GM12878 (cell line): Measurements from ENCODE around the gene SSC4D. TPM values are rescaled to one million over a fixed set of nuclear protein-coding genes. Genes with fewer than 3 reads are reported as not detected.
A peak's percentile ranks its signal among the peaks of the same experiment; 100 is the strongest.

Experiments used
- BMI1 ChIP-seq: fragments of 450-650 bp; IDR thresholded peaks from 2 replicates; pipeline ENCODE4 v1.6.1; 2016; ENCODE audit warnings: mild to moderate bottlenecking, moderate library complexity, borderline replicate concordance
- EP300 ChIP-seq, 2 experiments: fragments of 150-350 bp in 1 of 2; IDR thresholded peaks; 2 replicates each; pipeline ENCODE4 v1.6.1; 2011 to 2012; ENCODE audit warnings: low read depth in 2 of 2, low read length in 2 of 2, borderline replicate concordance in 1 of 2, improper control_type of control experiment in 1 of 2, inconsistent platforms in 1 of 2; ENCODE audit not compliant: control insufficient read depth in 1 of 2
- RCOR1 ChIP-seq: conservative IDR thresholded peaks from 2 replicates; pipeline ENCODE4 v1.6.1; 2012; ENCODE audit warnings: low read depth, low read length, improper control_type of control experiment
- RELA ChIP-seq: fragments of 450-650 bp; IDR thresholded peaks from 2 replicates; pipeline ENCODE4 v1.8.0; 2014; ENCODE audit warnings: borderline replicate concordance; ENCODE audit not compliant: partially characterized antibody
- RUNX3 ChIP-seq: IDR thresholded peaks from 2 replicates; pipeline ENCODE4 v1.6.1; 2012; ENCODE audit warnings: low read length, inconsistent platforms
- STAT1 ChIP-seq: fragments of 450-650 bp; conservative IDR thresholded peaks from 2 replicates; pipeline ENCODE4 v1.6.1; 2014; ENCODE audit warnings: antibody characterized with exemption, mild to moderate bottlenecking
- TCF12 ChIP-seq: IDR thresholded peaks from 2 replicates; pipeline ENCODE4 v1.6.1; 2011; ENCODE audit warnings: low read depth, mild to moderate bottlenecking, low read length
- ZNF384 ChIP-seq: IDR thresholded peaks from 2 replicates; pipeline ENCODE4 v1.6.1; 2012; ENCODE audit warnings: low read depth, mild to moderate bottlenecking, low read length, improper control_type of control experiment, borderline replicate concordance
- polyA plus RNA-seq, 11 experiments: library from polyadenylated mRNA; depleted of rRNA in 4 of 11; unstranded in 6 of 11; stranded (reverse) in 5 of 11; fragments of >200 nt; fragmentation: Nextera tagmentation in 4 of 11; fragmentation: Illumina TruSeq in 1 of 11; extraction: Ambion mirVana in 4 of 11; extraction: Trizol in 1 of 11; gene quantifications; 1 replicate in 1 of 11; 2 replicates in 10 of 11; pipeline versions ENCODE4 v1.2.1 to v1.2.3, GENCODE V29; 2011 to 2016; ENCODE audit warnings: inconsistent platforms in 2 of 11, missing spikeins in 2 of 11, low read depth in 1 of 11
- total RNA-seq, 4 experiments: library from RNA; depleted of rRNA in 3 of 4; stranded (reverse); fragments of >200 nt in 3 of 4; fragmentation: Illumina TruSeq in 1 of 4; extraction: Trizol in 1 of 4; gene quantifications; 2 replicates each; pipeline versions ENCODE4 v1.2.1 to v1.2.3, GENCODE V29; 2013 to 2021
- TF ChIP-seq, protein P1 (sequence below): fragments of 450-650 bp; IDR thresholded peaks from 2 replicates; pipeline ENCODE4 v1.6.1; 2017; ENCODE audit warnings: mild to moderate bottlenecking, low read depth, inconsistent platforms; ENCODE audit not compliant: poor library complexity, severe bottlenecking
- TF ChIP-seq, protein P2 (sequence below): IDR thresholded peaks from 2 replicates; pipeline ENCODE4 v1.6.1; 2011; ENCODE audit warnings: borderline replicate concordance, low read depth, mild to moderate bottlenecking, moderate library complexity, mixed read lengths, low read length; ENCODE audit not compliant: insufficient read depth; ENCODE audit errors: extremely low read length
- TF ChIP-seq, protein P3 (sequence below): IDR thresholded peaks from 2 replicates; pipeline ENCODE4 v1.6.1; 2012; ENCODE audit warnings: mild to moderate bottlenecking, low read depth, low read length
- TF ChIP-seq, protein P4 (sequence below): IDR thresholded peaks from 2 replicates; pipeline ENCODE4 v1.6.1; 2011; ENCODE audit warnings: borderline replicate concordance, low read depth, mild to moderate bottlenecking, moderate library complexity, low read length; ENCODE audit not compliant: insufficient read depth, poor library complexity, severe bottlenecking
- TF ChIP-seq, protein P5 (sequence below): IDR thresholded peaks from 2 replicates; pipeline ENCODE4 v1.6.1; 2012; ENCODE audit warnings: improper control_type of control experiment, low read depth, low read length; ENCODE audit not compliant: insufficient replicate concordance

The SSC4D gene
- total and polyA plus RNA-seq, 10 of the 15 experiments (the other 5 are each of a cell fraction or from before 2014, with no cell fraction given) = 0.08 to 0.79 (median 0.25) TPM; not detected in 1

DNA sequence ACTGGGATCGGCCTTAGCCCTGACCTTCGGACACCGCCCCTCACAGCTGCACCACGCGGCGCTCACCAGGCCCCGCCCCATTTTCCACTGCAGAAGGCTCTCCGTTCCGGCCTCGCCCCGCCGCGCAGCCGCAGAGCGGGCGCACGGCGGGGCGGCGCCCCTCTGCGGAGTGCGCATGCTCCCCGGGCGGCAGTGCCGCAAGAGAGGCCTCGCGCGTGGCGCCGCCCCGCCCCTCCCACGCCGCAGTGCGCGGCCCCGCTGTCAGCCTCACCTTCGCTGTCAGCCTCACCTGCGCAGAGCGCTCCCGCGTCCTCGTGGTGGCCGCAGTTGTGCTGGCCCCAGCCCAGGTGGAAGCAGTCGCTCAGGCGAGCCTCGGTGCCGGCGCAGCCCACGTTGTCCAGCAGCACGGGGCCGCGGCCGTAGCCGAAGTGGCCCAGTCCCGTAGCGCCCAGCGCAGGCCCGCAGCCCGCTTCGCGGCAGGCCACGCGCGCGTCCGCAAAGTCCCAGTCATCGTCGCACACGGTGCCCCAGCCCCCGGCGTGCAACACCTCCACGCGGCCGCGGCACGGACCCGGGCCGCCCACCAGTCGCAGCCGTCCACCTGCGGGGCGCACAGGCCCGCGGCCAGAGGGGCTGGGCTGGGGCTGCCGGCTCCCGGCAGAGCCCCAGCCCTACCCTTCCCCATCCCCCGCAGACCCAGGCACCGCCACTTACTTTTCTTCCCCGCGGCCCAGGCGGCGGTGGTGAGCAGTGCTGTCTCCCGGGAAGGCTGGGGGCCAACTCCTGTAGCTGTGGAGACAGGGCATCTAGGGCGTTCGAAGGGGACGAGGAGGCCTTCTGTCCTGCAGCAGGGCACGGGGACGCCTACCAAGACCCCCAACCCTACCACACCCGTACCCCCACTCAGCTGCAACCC is 16.1 kb downstream of the SSC4D start (continued):
- TF ChIP-seq BMI1 (no peak), RELA (peak; percentile 22), STAT1 (0 out of 2 replicates have a peak, but pooled peaks have one; percentile 63), RUNX3 (no peak), RCOR1 (no peak), TCF12 (no peak), EP300 (IDR thresholded peaks at IDR 0.05; ENCODE audit: borderline replicate concordance in 1 of 2, control insufficient read depth in 1 of 2, low read depth in 2 of 2, low read length in 2 of 2) (no peak), ZNF384 (no peak)
- TF ChIP-seq, protein P1, sequence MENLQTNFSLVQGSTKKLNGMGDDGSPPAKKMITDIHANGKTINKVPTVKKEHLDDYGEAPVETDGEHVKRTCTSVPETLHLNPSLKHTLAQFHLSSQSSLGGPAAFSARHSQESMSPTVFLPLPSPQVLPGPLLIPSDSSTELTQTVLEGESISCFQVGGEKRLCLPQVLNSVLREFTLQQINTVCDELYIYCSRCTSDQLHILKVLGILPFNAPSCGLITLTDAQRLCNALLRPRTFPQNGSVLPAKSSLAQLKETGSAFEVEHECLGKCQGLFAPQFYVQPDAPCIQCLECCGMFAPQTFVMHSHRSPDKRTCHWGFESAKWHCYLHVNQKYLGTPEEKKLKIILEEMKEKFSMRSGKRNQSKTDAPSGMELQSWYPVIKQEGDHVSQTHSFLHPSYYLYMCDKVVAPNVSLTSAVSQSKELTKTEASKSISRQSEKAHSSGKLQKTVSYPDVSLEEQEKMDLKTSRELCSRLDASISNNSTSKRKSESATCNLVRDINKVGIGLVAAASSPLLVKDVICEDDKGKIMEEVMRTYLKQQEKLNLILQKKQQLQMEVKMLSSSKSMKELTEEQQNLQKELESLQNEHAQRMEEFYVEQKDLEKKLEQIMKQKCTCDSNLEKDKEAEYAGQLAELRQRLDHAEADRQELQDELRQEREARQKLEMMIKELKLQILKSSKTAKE = no peak
- TF ChIP-seq, protein P2, sequence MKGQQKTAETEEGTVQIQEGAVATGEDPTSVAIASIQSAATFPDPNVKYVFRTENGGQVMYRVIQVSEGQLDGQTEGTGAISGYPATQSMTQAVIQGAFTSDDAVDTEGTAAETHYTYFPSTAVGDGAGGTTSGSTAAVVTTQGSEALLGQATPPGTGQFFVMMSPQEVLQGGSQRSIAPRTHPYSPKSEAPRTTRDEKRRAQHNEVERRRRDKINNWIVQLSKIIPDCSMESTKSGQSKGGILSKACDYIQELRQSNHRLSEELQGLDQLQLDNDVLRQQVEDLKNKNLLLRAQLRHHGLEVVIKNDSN = peak; percentile 45
- TF ChIP-seq, protein P3, sequence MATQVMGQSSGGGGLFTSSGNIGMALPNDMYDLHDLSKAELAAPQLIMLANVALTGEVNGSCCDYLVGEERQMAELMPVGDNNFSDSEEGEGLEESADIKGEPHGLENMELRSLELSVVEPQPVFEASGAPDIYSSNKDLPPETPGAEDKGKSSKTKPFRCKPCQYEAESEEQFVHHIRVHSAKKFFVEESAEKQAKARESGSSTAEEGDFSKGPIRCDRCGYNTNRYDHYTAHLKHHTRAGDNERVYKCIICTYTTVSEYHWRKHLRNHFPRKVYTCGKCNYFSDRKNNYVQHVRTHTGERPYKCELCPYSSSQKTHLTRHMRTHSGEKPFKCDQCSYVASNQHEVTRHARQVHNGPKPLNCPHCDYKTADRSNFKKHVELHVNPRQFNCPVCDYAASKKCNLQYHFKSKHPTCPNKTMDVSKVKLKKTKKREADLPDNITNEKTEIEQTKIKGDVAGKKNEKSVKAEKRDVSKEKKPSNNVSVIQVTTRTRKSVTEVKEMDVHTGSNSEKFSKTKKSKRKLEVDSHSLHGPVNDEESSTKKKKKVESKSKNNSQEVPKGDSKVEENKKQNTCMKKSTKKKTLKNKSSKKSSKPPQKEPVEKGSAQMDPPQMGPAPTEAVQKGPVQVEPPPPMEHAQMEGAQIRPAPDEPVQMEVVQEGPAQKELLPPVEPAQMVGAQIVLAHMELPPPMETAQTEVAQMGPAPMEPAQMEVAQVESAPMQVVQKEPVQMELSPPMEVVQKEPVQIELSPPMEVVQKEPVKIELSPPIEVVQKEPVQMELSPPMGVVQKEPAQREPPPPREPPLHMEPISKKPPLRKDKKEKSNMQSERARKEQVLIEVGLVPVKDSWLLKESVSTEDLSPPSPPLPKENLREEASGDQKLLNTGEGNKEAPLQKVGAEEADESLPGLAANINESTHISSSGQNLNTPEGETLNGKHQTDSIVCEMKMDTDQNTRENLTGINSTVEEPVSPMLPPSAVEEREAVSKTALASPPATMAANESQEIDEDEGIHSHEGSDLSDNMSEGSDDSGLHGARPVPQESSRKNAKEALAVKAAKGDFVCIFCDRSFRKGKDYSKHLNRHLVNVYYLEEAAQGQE = no peak
- TF ChIP-seq, protein P4, sequence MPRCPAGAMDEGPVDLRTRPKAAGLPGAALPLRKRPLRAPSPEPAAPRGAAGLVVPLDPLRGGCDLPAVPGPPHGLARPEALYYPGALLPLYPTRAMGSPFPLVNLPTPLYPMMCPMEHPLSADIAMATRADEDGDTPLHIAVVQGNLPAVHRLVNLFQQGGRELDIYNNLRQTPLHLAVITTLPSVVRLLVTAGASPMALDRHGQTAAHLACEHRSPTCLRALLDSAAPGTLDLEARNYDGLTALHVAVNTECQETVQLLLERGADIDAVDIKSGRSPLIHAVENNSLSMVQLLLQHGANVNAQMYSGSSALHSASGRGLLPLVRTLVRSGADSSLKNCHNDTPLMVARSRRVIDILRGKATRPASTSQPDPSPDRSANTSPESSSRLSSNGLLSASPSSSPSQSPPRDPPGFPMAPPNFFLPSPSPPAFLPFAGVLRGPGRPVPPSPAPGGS = no peak
- TF ChIP-seq, protein P5, sequence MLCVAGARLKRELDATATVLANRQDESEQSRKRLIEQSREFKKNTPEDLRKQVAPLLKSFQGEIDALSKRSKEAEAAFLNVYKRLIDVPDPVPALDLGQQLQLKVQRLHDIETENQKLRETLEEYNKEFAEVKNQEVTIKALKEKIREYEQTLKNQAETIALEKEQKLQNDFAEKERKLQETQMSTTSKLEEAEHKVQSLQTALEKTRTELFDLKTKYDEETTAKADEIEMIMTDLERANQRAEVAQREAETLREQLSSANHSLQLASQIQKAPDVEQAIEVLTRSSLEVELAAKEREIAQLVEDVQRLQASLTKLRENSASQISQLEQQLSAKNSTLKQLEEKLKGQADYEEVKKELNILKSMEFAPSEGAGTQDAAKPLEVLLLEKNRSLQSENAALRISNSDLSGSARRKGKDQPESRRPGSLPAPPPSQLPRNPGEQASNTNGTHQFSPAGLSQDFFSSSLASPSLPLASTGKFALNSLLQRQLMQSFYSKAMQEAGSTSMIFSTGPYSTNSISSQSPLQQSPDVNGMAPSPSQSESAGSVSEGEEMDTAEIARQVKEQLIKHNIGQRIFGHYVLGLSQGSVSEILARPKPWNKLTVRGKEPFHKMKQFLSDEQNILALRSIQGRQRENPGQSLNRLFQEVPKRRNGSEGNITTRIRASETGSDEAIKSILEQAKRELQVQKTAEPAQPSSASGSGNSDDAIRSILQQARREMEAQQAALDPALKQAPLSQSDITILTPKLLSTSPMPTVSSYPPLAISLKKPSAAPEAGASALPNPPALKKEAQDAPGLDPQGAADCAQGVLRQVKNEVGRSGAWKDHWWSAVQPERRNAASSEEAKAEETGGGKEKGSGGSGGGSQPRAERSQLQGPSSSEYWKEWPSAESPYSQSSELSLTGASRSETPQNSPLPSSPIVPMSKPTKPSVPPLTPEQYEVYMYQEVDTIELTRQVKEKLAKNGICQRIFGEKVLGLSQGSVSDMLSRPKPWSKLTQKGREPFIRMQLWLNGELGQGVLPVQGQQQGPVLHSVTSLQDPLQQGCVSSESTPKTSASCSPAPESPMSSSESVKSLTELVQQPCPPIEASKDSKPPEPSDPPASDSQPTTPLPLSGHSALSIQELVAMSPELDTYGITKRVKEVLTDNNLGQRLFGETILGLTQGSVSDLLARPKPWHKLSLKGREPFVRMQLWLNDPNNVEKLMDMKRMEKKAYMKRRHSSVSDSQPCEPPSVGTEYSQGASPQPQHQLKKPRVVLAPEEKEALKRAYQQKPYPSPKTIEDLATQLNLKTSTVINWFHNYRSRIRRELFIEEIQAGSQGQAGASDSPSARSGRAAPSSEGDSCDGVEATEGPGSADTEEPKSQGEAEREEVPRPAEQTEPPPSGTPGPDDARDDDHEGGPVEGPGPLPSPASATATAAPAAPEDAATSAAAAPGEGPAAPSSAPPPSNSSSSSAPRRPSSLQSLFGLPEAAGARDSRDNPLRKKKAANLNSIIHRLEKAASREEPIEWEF = no peak
